Hepatocyte (in vitro differentiated cells): Measurements from ENCODE around the gene ZNF3.

Experiments
- EZH2 ChIP-seq: fragments of 200-600 bp; sonication (generic); IDR thresholded peaks from 2 replicates; pipeline ENCODE4 v1.6.1; 2016; ENCODE audit warnings: antibody characterized with exemption, mild to moderate bottlenecking, borderline replicate concordance
- TF ChIP-seq, protein P1 (sequence below): fragments of 200-600 bp; sonication (generic); IDR thresholded peaks from 2 replicates; pipeline ENCODE4 v1.5.1; 2016; ENCODE audit warnings: antibody characterized with exemption, mild to moderate bottlenecking; ENCODE audit not compliant: poor library complexity

GRCh38 chr7:100100420-100101015 lies 19.0 kb upstream of the ZNF3 start:
- TF ChIP-seq, protein P1, sequence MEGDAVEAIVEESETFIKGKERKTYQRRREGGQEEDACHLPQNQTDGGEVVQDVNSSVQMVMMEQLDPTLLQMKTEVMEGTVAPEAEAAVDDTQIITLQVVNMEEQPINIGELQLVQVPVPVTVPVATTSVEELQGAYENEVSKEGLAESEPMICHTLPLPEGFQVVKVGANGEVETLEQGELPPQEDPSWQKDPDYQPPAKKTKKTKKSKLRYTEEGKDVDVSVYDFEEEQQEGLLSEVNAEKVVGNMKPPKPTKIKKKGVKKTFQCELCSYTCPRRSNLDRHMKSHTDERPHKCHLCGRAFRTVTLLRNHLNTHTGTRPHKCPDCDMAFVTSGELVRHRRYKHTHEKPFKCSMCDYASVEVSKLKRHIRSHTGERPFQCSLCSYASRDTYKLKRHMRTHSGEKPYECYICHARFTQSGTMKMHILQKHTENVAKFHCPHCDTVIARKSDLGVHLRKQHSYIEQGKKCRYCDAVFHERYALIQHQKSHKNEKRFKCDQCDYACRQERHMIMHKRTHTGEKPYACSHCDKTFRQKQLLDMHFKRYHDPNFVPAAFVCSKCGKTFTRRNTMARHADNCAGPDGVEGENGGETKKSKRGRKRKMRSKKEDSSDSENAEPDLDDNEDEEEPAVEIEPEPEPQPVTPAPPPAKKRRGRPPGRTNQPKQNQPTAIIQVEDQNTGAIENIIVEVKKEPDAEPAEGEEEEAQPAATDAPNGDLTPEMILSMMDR, result no peak
- no peak for TF ChIP-seq EZH2
